HepG2 (cell line): ENCODE data around the gene NACC2. TPM values are rescaled to one million over a fixed set of nuclear protein-coding genes. Genes with fewer than 3 reads are reported as not detected.

ENCODE experiments used
- ATF5 ChIP-seq: sonication (generic); formaldehyde crosslinking; IDR thresholded peaks from 2 replicates; pipeline ENCODE4 v1.4.0; 2020; ENCODE audit warnings: mild to moderate bottlenecking, low read depth, missing genetic modification reagents
- ATF7 ChIP-seq, 2 experiments: fragments of 450-650 bp in 1 of 2; sonication (generic) in 1 of 2; formaldehyde crosslinking in 1 of 2; IDR thresholded peaks; 2 replicates each; pipeline versions ENCODE4 v1.4.0 to v1.6.1; 2016 to 2020; ENCODE audit warnings: antibody characterized with exemption in 1 of 2, mild to moderate bottlenecking in 1 of 2, missing genetic modification reagents in 1 of 2
- CBX5 ChIP-seq: sonication (generic); formaldehyde crosslinking; IDR thresholded peaks from 2 replicates; pipeline ENCODE4 v1.4.0; 2020; ENCODE audit warnings: missing genetic modification reagents, borderline replicate concordance
- EHMT2 ChIP-seq: fragments of 200-600 bp; sonication (generic); IDR thresholded peaks from 2 replicates; pipeline ENCODE4 v1.7.0; 2017; ENCODE audit warnings: antibody characterized with exemption, low read depth, low read length, borderline replicate concordance
- EZH2 ChIP-seq: conservative IDR thresholded peaks from 2 replicates; pipeline ENCODE4 v1.6.1; 2012; ENCODE audit warnings: mild to moderate bottlenecking, low read depth, low read length, moderate library complexity
- GATAD2A ChIP-seq: IDR thresholded peaks from 2 replicates; pipeline ENCODE4 v1.6.1; 2016
- TFAP4 ChIP-seq: sonication (generic); IDR thresholded peaks from 2 replicates; pipeline ENCODE4 v1.6.1; 2016; ENCODE audit warnings: low read depth, borderline replicate concordance
- TFDP1 ChIP-seq: IDR thresholded peaks from 2 replicates; pipeline ENCODE4 v1.6.1; 2016; ENCODE audit warnings: missing compliant biosample characterization, missing genetic modification reagents, borderline replicate concordance
- THAP7 ChIP-seq: sonication (generic); formaldehyde crosslinking; IDR thresholded peaks from 2 replicates; pipeline ENCODE4 v1.8.1; 2023; ENCODE audit warnings: mild to moderate bottlenecking, missing genetic modification reagents
- ZNF251 ChIP-seq: sonication (generic); formaldehyde crosslinking; IDR thresholded peaks from 2 replicates; pipeline ENCODE4 v1.9.0; 2021; ENCODE audit warnings: mild to moderate bottlenecking, missing genetic modification reagents
- ZNF275 ChIP-seq: sonication (generic); formaldehyde crosslinking; IDR thresholded peaks from 2 replicates; pipeline ENCODE4 v1.8.0; 2022; ENCODE audit warnings: missing genetic modification reagents, mild to moderate bottlenecking, inconsistent platforms, borderline replicate concordance
- ZNF503 ChIP-seq: sonication (generic); formaldehyde crosslinking; IDR thresholded peaks from 2 replicates; pipeline ENCODE4 v1.4.0; 2020; ENCODE audit warnings: missing genetic modification reagents
- ZNF646 ChIP-seq: sonication (generic); formaldehyde crosslinking; IDR thresholded peaks from 2 replicates; pipeline ENCODE4 v1.9.0; 2021; ENCODE audit warnings: mild to moderate bottlenecking, missing genetic modification reagents
- polyA plus RNA-seq, 8 experiments: library from polyadenylated mRNA; depleted of rRNA in 3 of 8; stranded (reverse) in 7 of 8; unstranded in 1 of 8; fragments of >200 nt; fragmentation: Illumina TruSeq in 4 of 8; extraction: Trizol in 4 of 8; gene quantifications; 2 replicates each; pipeline versions ENCODE4 v1.2.1 to v1.2.3, GENCODE V29; 2011 to 2016; ENCODE audit warnings: low read depth in 4 of 8, missing spikeins in 1 of 8, mixed read lengths in 1 of 8; ENCODE audit not compliant: insufficient read depth in 1 of 8
- total RNA-seq, 5 experiments: library from RNA; depleted of rRNA; stranded (reverse); fragments of >200 nt; fragmentation: Illumina TruSeq; extraction: Trizol; gene quantifications; 2 replicates each; pipeline ENCODE4 v1.2.3, GENCODE V29; 2016; ENCODE audit warnings: low read depth in 1 of 5

NACC2 gene
- total and polyA plus RNA-seq, 2 of the 13 experiments (the other 11 are each of a cell fraction or from before 2014, with no cell fraction given), result 5.9 to 12.3 TPM

GRCh38 chr9:136118320-136119060, 23.4 kb upstream of the NACC2 start, which contains the start of gene TMEM250 (continued):
- TF ChIP-seq ZNF275 (CRISPR knock-in tag), result peak; percentile 66; the same call in 1 of the 2 replicates
- no peak; the same call in 1 of the 2 replicates for TF ChIP-seq THAP7 (CRISPR knock-in tag)
- TF ChIP-seq ATF7 (IDR thresholded peaks at IDR 0.05), result no peak
- no peak for TF ChIP-seq ATF7 (CRISPR knock-in tag; IDR thresholded peaks at IDR 0.05)
- peak; percentile 85 for TF ChIP-seq TFDP1 (CRISPR knock-in tag)
- TF ChIP-seq EZH2, result no peak
- no peak for TF ChIP-seq GATAD2A (CRISPR knock-in tag)
- 0 out of 2 replicates have a peak, but pooled peaks have one; percentile 73 for TF ChIP-seq CBX5 (CRISPR knock-in tag)
- TF ChIP-seq ZNF646, result no peak
- TF ChIP-seq ATF5 (CRISPR knock-in tag), result no peak
- TF ChIP-seq TFAP4, result peak; percentile 17; the same call in 1 of the 2 replicates
- TF ChIP-seq ZNF251, result no peak
- TF ChIP-seq ZNF503 (CRISPR knock-in tag), result no peak; the same call in 1 of the 2 replicates
- no peak for TF ChIP-seq EHMT2
